Mesenchymal stem cell (in vitro differentiated cells and primary cell): Measurements from ENCODE around the gene SLC39A2.
"Not testable (repeated sequence)": the region's sequence is repeated elsewhere in the genome, so short reads cannot be mapped to it uniquely, and the experiment has no call there.

Source experiments
- DNase-seq: peaks from one replicate; pipeline ENCODE4 v3.0.0-alpha.2; 2013
- H2AFZ ChIP-seq: one replicate; pipeline ENCODE4 v1.6.1; 2013; ENCODE audit warnings: low read depth, mild to moderate bottlenecking, control low read depth, inconsistent platforms, low read length, moderate library complexity
- H2AK5ac ChIP-seq: 2 replicates; pipeline ENCODE4 v1.6.1; 2013; ENCODE audit warnings: low read length, moderate library complexity, mild to moderate bottlenecking, inconsistent platforms; ENCODE audit not compliant: severe bottlenecking
- H2BK120ac ChIP-seq: one replicate; pipeline ENCODE4 v1.6.1; 2013; ENCODE audit warnings: low read depth, mild to moderate bottlenecking, inconsistent platforms, low read length, moderate library complexity
- H2BK12ac ChIP-seq, 2 experiments: one replicate each; pipeline ENCODE4 v1.6.1; 2013; ENCODE audit warnings: inconsistent platforms in 2 of 2, low read length in 2 of 2, mild to moderate bottlenecking in 2 of 2, moderate library complexity in 2 of 2, control low read depth in 1 of 2
- H2BK15ac ChIP-seq: one replicate; pipeline ENCODE4 v1.6.1; 2013; ENCODE audit warnings: mild to moderate bottlenecking, low read depth, inconsistent platforms; ENCODE audit not compliant: poor library complexity, severe bottlenecking
- H2BK5ac ChIP-seq: 2 replicates; pipeline ENCODE4 v1.6.1; 2013; ENCODE audit warnings: low read depth, mild to moderate bottlenecking, low read length, control low read depth, inconsistent platforms; ENCODE audit not compliant: poor library complexity, severe bottlenecking
- H3K14ac ChIP-seq, 2 experiments: one replicate each; pipeline ENCODE4 v1.6.1; 2013; ENCODE audit warnings: inconsistent platforms in 2 of 2, low read length in 2 of 2, control low read depth in 1 of 2, mild to moderate bottlenecking in 1 of 2, moderate library complexity in 1 of 2
- H3K18ac ChIP-seq, 2 experiments: one replicate each; pipeline ENCODE4 v1.6.1; 2013; ENCODE audit warnings: inconsistent platforms in 2 of 2, low read length in 2 of 2, control low read depth in 1 of 2, low read depth in 1 of 2, mild to moderate bottlenecking in 1 of 2
- H3K23ac ChIP-seq, 2 experiments: one replicate each; pipeline ENCODE4 v1.6.1; 2013; ENCODE audit warnings: inconsistent platforms in 2 of 2, low read length in 2 of 2, mild to moderate bottlenecking in 2 of 2, moderate library complexity in 2 of 2, control low read depth in 1 of 2
- H3K27ac ChIP-seq: 2 replicates; pipeline ENCODE4 v1.5.1; 2013; ENCODE audit warnings: mild to moderate bottlenecking, moderate library complexity, low read length, control low read depth, inconsistent platforms; ENCODE audit not compliant: poor library complexity, severe bottlenecking
- H3K27me3 ChIP-seq, 2 experiments: 2 replicates each; pipeline versions ENCODE4 v1.6.1 to v1.7.0; 2013; ENCODE audit warnings: low read length in 2 of 2, mild to moderate bottlenecking in 2 of 2, moderate library complexity in 2 of 2, control low read depth in 1 of 2, inconsistent platforms in 1 of 2; ENCODE audit not compliant: control insufficient read depth in 1 of 2, insufficient read depth in 1 of 2
- H3K36me3 ChIP-seq, 2 experiments: 2 replicates each; pipeline versions ENCODE4 v1.6.1 to v1.7.0; 2013; ENCODE audit warnings: low read length in 2 of 2, control low read depth in 1 of 2, inconsistent platforms in 1 of 2, low read depth in 1 of 2, mild to moderate bottlenecking in 1 of 2; ENCODE audit not compliant: insufficient read depth in 2 of 2, control insufficient read depth in 1 of 2
- H3K4ac ChIP-seq, 2 experiments: one replicate each; pipeline ENCODE4 v1.6.1; 2013; ENCODE audit warnings: inconsistent platforms in 2 of 2, low read length in 2 of 2, mild to moderate bottlenecking in 2 of 2, moderate library complexity in 2 of 2, control low read depth in 1 of 2, low read depth in 1 of 2
- H3K4me1 ChIP-seq: 2 replicates; pipeline ENCODE4 v1.6.1; 2013; ENCODE audit warnings: low read depth, low read length, control low read depth; ENCODE audit not compliant: control insufficient read depth, insufficient read depth
- H3K4me2 ChIP-seq: 2 replicates; pipeline ENCODE4 v1.6.1; 2013; ENCODE audit warnings: low read length, mild to moderate bottlenecking, inconsistent platforms; ENCODE audit not compliant: poor library complexity, severe bottlenecking
- H3K4me3 ChIP-seq, 2 experiments: 2 replicates each; pipeline versions ENCODE4 v1.5.1 to v1.7.0; 2013; ENCODE audit warnings: low read length in 2 of 2, mild to moderate bottlenecking in 2 of 2, control low read depth in 1 of 2, low read depth in 1 of 2; ENCODE audit not compliant: insufficient read depth in 1 of 2
- H3K79me1 ChIP-seq: replicated peaks from 2 replicates; pipeline ENCODE4 v1.6.1; 2013; ENCODE audit warnings: mild to moderate bottlenecking, control low read depth, low read length, inconsistent platforms; ENCODE audit not compliant: poor library complexity, severe bottlenecking
- H3K9ac ChIP-seq: 2 replicates; pipeline ENCODE4 v1.7.0; 2013; ENCODE audit warnings: mild to moderate bottlenecking, low read length, moderate library complexity
- H3K9me3 ChIP-seq: 2 replicates; pipeline ENCODE4 v1.7.0; 2013; ENCODE audit warnings: mild to moderate bottlenecking, low read length; ENCODE audit not compliant: control insufficient read depth
- H4K8ac ChIP-seq: one replicate; pipeline ENCODE4 v1.6.1; 2013; ENCODE audit warnings: inconsistent platforms, mild to moderate bottlenecking, low read length, moderate library complexity
- H4K91ac ChIP-seq: one replicate; pipeline ENCODE4 v1.6.1; 2013; ENCODE audit warnings: mild to moderate bottlenecking, low read length, inconsistent platforms
- WGBS: methylation state at CpG from one replicate; pipeline ENCODE4 v1.1.7; 2013; ENCODE audit warnings: mixed read lengths; 5-methylcytosine and 5-hydroxymethylcytosine counted together

The SLC39A2 gene

DNA sequence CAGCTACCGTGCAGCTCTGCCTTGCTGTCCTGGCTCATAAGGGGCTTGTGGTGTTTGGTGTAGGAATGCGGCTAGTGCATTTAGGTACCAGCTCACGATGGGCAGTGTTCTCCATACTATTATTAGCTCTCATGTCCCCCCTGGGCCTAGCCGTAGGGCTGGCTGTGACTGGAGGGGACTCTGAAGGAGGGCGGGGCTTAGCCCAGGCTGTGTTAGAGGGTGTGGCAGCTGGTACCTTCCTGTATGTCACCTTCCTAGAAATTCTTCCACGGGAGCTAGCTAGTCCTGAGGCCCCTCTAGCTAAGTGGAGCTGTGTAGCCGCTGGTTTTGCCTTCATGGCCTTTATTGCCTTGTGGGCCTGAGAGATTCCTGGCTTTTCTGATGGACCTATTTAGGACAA lies 2.1 kb downstream of the SLC39A2 start:
- H3K36me3 ChIP-seq: peaks cover 7 to 16% of the 10 kb centered on the region in 2 experiments
- H3K4me1 ChIP-seq: peaks cover 8% of the 10 kb centered on the region
- no peak overlapping the region for H2AK5ac ChIP-seq
- no peak overlapping the region for H3K27ac ChIP-seq
- H4K8ac ChIP-seq: no peak overlapping the region
- no peak overlapping the region for H3K23ac ChIP-seq
- H3K79me1 ChIP-seq: no peaks in the 10 kb centered on the region
- no peak overlapping the region for H3K4me3 ChIP-seq
- no peak overlapping the region for H2BK120ac ChIP-seq
- H3K9ac ChIP-seq: no peak overlapping the region
- H4K91ac ChIP-seq: no peak overlapping the region
- H2BK5ac ChIP-seq: no peak overlapping the region
- no peak for DNase-seq
- H3K18ac ChIP-seq: no peak overlapping the region
- WGBS: 74% methylated on average over 6 of the region's 7 CpGs
- H2AFZ ChIP-seq: no peak overlapping the region
- H3K9me3 ChIP-seq: no peaks in the 10 kb centered on the region
- H3K4ac ChIP-seq: no peak overlapping the region
- no peak overlapping the region for H3K4me2 ChIP-seq
- H3K27me3 ChIP-seq: no peaks in the 10 kb centered on the region
- H3K14ac ChIP-seq: no peak overlapping the region
- H2BK15ac ChIP-seq: no peak overlapping the region
- H2BK12ac ChIP-seq: no peak overlapping the region

DNA sequence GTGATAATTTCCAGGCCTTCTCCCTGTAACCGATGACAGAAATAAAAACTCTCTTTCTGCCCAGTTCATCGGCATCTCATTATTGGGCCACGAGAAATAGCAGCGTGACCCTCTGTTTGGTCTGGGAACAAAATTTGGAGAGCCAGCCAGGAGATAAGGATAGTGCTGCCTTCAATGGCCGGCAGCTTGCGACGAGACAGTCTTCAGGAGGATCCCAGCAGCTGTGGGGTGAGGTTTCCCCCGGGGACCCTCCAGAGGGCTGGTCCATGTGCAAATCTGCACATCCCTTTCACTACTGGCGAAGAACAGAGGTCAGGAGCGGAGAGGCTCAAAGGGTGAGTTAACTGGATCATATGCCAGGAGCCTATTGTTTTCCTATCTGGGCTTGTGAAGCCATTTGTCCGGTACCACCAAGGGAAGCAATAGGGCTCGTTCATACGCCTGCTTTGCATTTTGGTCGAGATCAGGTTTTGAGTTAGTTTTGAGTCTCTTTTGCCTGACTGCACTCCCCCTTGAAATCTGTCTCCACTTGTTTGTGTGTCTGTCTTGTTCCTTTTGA lies 4.8 kb downstream of the SLC39A2 start:
- Histone ChIP-seq H2BK12ac (no peak overlapping the region), H3K18ac (no peak overlapping the region), H3K27ac (no peak overlapping the region), H2AK5ac (no peak overlapping the region), H3K4me2 (no peak overlapping the region), H3K4me3 (no peak overlapping the region), H2BK5ac (no peak overlapping the region), H2AFZ (no peak overlapping the region), H3K9me3 (no peaks in the 10 kb centered on the region), H4K8ac (no peak overlapping the region), H3K36me3 (no peaks in the 10 kb centered on the region), H4K91ac (no peak overlapping the region), H3K27me3 (no peaks in the 10 kb centered on the region), H2BK15ac (no peak overlapping the region), H3K9ac (no peak overlapping the region), H3K23ac (no peak overlapping the region), H3K4ac (no peak overlapping the region), H3K14ac (no peak overlapping the region), H2BK120ac (no peak overlapping the region), H3K79me1 (no peaks in the 10 kb centered on the region), H3K4me1 (peaks cover 6% of the 10 kb centered on the region)
- WGBS: 93% methylated on average over 13 of the region's 14 CpGs
- DNase-seq: no peak

DNA sequence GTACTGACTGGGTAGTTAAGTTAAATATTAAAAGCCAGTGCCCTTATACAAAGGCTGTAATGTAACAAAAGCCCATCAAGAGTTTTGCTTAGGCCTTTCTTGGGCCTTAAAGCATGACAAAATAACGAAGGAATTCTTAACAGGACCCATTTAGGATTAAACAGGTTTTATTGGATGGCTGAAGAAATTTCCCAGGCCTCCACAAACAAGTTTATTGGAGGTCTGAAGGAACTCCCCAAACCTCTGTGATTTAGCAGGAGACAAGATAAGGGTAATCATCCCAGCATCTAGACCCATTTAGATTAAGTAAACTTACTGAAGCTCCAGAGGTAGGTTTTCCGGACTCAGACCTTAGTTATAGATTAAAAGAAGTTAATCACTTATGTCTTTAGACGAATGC lies 10.6 kb downstream of the SLC39A2 start:
- H4K8ac ChIP-seq, H3K23ac ChIP-seq, H3K9me3 ChIP-seq, H3K4me3 ChIP-seq, DNase-seq, H2BK120ac ChIP-seq, H3K18ac ChIP-seq, H3K4ac ChIP-seq, H2AFZ ChIP-seq, H3K9ac ChIP-seq, H3K79me1 ChIP-seq, H3K27ac ChIP-seq, H3K4me2 ChIP-seq, H2BK5ac ChIP-seq, H4K91ac ChIP-seq, H2AK5ac ChIP-seq, H2BK15ac ChIP-seq, H2BK12ac ChIP-seq, H3K4me1 ChIP-seq, H3K14ac ChIP-seq, H3K36me3 ChIP-seq: not testable (repeated sequence)
- peaks cover 20 to 35% of the 10 kb centered on the region in 2 experiments for H3K27me3 ChIP-seq
- WGBS: 50% methylated on average over 1 of the region's 3 CpGs

- 48% methylated on average over 1 of the region's 1 CpG for WGBS
- no peak overlapping the region for H3K4ac ChIP-seq
- no peak overlapping the region for H3K4me3 ChIP-seq
Observed at GRCh38 chr14:21011136-21011535, 12.0 kb downstream of the SLC39A2 start.

More at GRCh38 chr14:21011136-21011535, 12.0 kb downstream of the SLC39A2 start:
- no peak overlapping the region for H2BK12ac ChIP-seq
- no peak overlapping the region for H4K8ac ChIP-seq
- no peak overlapping the region for H3K23ac ChIP-seq
- DNase-seq: no peak
- H2BK15ac ChIP-seq: no peak overlapping the region
- no peak overlapping the region for H3K18ac ChIP-seq
- H3K27me3 ChIP-seq: peaks cover 20 to 35% of the 10 kb centered on the region in 2 experiments
- no peak overlapping the region for H3K9ac ChIP-seq
- peaks cover 2% of the 10 kb centered on the region for H3K4me1 ChIP-seq
- no peak overlapping the region for H3K4me2 ChIP-seq
- H4K91ac ChIP-seq: no peak overlapping the region
- H3K36me3 ChIP-seq: no peaks in the 10 kb centered on the region
- no peak overlapping the region for H2BK5ac ChIP-seq
- H2BK120ac ChIP-seq: no peak overlapping the region
- no peak overlapping the region for H3K14ac ChIP-seq
- no peak overlapping the region for H3K27ac ChIP-seq
- no peaks in the 10 kb centered on the region for H3K9me3 ChIP-seq
- H2AFZ ChIP-seq: no peak overlapping the region
- H2AK5ac ChIP-seq: no peak overlapping the region
- no peaks in the 10 kb centered on the region for H3K79me1 ChIP-seq
